CD14-positive monocyte (primary cell): ENCODE data around the gene SERPINF2. TPM values are rescaled to one million over a fixed set of nuclear protein-coding genes. Genes with fewer than 3 reads are reported as not detected.
"Not testable (repeated sequence)": the region's sequence is repeated elsewhere in the genome, so short reads cannot be mapped to it uniquely, and the experiment has no call there.

ENCODE experiments used
- DNase-seq, 3 donors: peaks; one replicate each; pipeline ENCODE4 v3.0.0-alpha.2; 2011 to 2022
- H2AFZ ChIP-seq: 2 replicates; pipeline ENCODE4 v1.6.0; 2012; ENCODE audit warnings: mild to moderate bottlenecking, low read depth, low read length, inconsistent platforms; ENCODE audit not compliant: insufficient read depth, poor library complexity, severe bottlenecking
- H3K27ac ChIP-seq, 2 donors: 1 replicate in 1 of 2; 2 replicates in 1 of 2; pipeline ENCODE4 v1.5.1; 2012 to 2013; ENCODE audit warnings: low read length in 2 of 2, control low read depth in 1 of 2, inconsistent platforms in 1 of 2, low read depth in 1 of 2, mild to moderate bottlenecking in 1 of 2
- H3K27me3 ChIP-seq, 2 donors: one replicate each; pipeline versions ENCODE4 v1.6.0 to v1.6.1; 2011 to 2013; ENCODE audit warnings: low read length in 2 of 2; ENCODE audit not compliant: control insufficient read depth in 2 of 2, insufficient read depth in 2 of 2
- H3K36me3 ChIP-seq, 2 donors: replicated peaks in 1 of 2; 1 replicate in 1 of 2; 2 replicates in 1 of 2; pipeline versions ENCODE4 v1.5.1 to v1.6.1; 2012 to 2013; ENCODE audit warnings: low read length in 2 of 2, control low read depth in 1 of 2, inconsistent platforms in 1 of 2, mild to moderate bottlenecking in 1 of 2; ENCODE audit not compliant: insufficient read depth in 2 of 2, control insufficient read depth in 1 of 2
- H3K4me1 ChIP-seq, 2 donors: 1 replicate in 1 of 2; 2 replicates in 1 of 2; pipeline versions ENCODE4 v1.5.1 to v1.6.1; 2012 to 2013; ENCODE audit warnings: low read length in 2 of 2, control low read depth in 1 of 2, inconsistent platforms in 1 of 2, mild to moderate bottlenecking in 1 of 2, moderate library complexity in 1 of 2; ENCODE audit not compliant: insufficient read depth in 2 of 2, control insufficient read depth in 1 of 2
- H3K4me2 ChIP-seq: replicated peaks from 2 replicates; pipeline ENCODE3; 2012; ENCODE audit warnings: low read length, moderate library complexity, mild to moderate bottlenecking; ENCODE audit not compliant: poor library complexity, severe bottlenecking; ENCODE audit errors: extremely low read depth
- H3K4me3 ChIP-seq, 3 experiments: fragments of 200-600 bp in 1 of 3; sonication (generic) in 1 of 3; replicated peaks in 1 of 3; 1 replicate in 2 of 3; 2 replicates in 1 of 3; pipeline ENCODE4 v1.5.1; 2011 to 2013; ENCODE audit warnings: low read length in 3 of 3, mild to moderate bottlenecking in 3 of 3, control low read depth in 2 of 3, low read depth in 2 of 3, inconsistent platforms in 1 of 3, moderate library complexity in 1 of 3
- H3K79me2 ChIP-seq: 2 replicates; pipeline ENCODE4 v1.6.0; 2012; ENCODE audit warnings: mild to moderate bottlenecking, control low read depth, inconsistent platforms, low read length, moderate library complexity; ENCODE audit not compliant: insufficient read depth
- H3K9ac ChIP-seq: 2 replicates; pipeline ENCODE4 v1.6.0; 2017; ENCODE audit warnings: low read length, mild to moderate bottlenecking; ENCODE audit not compliant: insufficient read depth, poor library complexity, severe bottlenecking
- H3K9me3 ChIP-seq, 2 donors: replicated peaks in 1 of 2; 1 replicate in 1 of 2; 2 replicates in 1 of 2; pipeline versions ENCODE4 v1.5.1 to v1.6.1; 2012 to 2013; ENCODE audit warnings: low read length in 2 of 2, control low read depth in 1 of 2; ENCODE audit not compliant: control insufficient read depth in 1 of 2, insufficient read depth in 1 of 2
- H4K20me1 ChIP-seq: 2 replicates; pipeline ENCODE4 v1.6.0; 2012; ENCODE audit warnings: mild to moderate bottlenecking, low read length, control low read depth, moderate library complexity; ENCODE audit not compliant: insufficient read depth
- H3K27ac Mint-ChIP-seq, 7 donors: one replicate each; pipeline ENCODE4 v1.8.0; 2020; ENCODE audit warnings: mild to moderate bottlenecking in 7 of 7, mixed read lengths in 7 of 7, moderate library complexity in 6 of 7, inconsistent platforms in 2 of 7
- H3K27me3 Mint-ChIP-seq, 3 donors: one replicate each; pipeline ENCODE4 v1.8.0; 2021 to 2022; ENCODE audit warnings: low read depth in 3 of 3, mild to moderate bottlenecking in 3 of 3, mixed read lengths in 3 of 3, moderate library complexity in 3 of 3, inconsistent platforms in 1 of 3
- H3K36me3 Mint-ChIP-seq, 2 donors: one replicate each; pipeline ENCODE4 v1.8.0; 2020; ENCODE audit warnings: mixed read lengths in 2 of 2, inconsistent platforms in 1 of 2, mild to moderate bottlenecking in 1 of 2
- H3K4me1 Mint-ChIP-seq: one replicate; pipeline ENCODE4 v1.8.0; 2020; ENCODE audit warnings: mild to moderate bottlenecking, mixed read lengths
- H3K4me3 Mint-ChIP-seq, 2 donors: one replicate each; pipeline ENCODE4 v1.8.0; 2020; ENCODE audit warnings: mild to moderate bottlenecking in 2 of 2, mixed read lengths in 2 of 2, moderate library complexity in 1 of 2
- H3K9me3 Mint-ChIP-seq, 7 donors: one replicate each; pipeline ENCODE4 v1.8.0; 2020 to 2022; ENCODE audit warnings: mixed read lengths in 7 of 7, mild to moderate bottlenecking in 6 of 7, moderate library complexity in 6 of 7, inconsistent platforms in 2 of 7
- WGBS: methylation state at CpG from one replicate; pipeline ENCODE4 v1.1.5; 2013; ENCODE audit warnings: missing lambda C conversion rate; ENCODE audit not compliant: insufficient coverage; 5-methylcytosine and 5-hydroxymethylcytosine counted together
- intact Hi-C, 2 donors: fragments of 100-400 bp; cut with micrococcal nuclease; formaldehyde crosslinking; loops; one replicate each; pipeline versions ENCODE4 v1.15.0 to v1.15.1; 2023
- polyA plus RNA-seq, 3 donors: library from polyadenylated mRNA; depleted of rRNA in 1 of 3; unstranded in 2 of 3; stranded (reverse) in 1 of 3; fragments of 300-500 nt in 2 of 3; fragments of >200 nt in 1 of 3; fragmentation: Illumina TruSeq in 2 of 3; gene quantifications; 1 replicate in 2 of 3; 2 replicates in 1 of 3; pipeline ENCODE4 v1.2.3, GENCODE V29; 2012 to 2021
- TF ChIP-seq, protein P1 (sequence below): fragments of 200-600 bp; IDR thresholded peaks from one replicate; pipeline ENCODE4 v1.8.0; 2022; ENCODE audit warnings: antibody characterized with exemption, mild to moderate bottlenecking

SERPINF2 gene
- polyA plus RNA-seq, 3 donors: 0.75 to 1.5 (median 0.79) TPM

DNA sequence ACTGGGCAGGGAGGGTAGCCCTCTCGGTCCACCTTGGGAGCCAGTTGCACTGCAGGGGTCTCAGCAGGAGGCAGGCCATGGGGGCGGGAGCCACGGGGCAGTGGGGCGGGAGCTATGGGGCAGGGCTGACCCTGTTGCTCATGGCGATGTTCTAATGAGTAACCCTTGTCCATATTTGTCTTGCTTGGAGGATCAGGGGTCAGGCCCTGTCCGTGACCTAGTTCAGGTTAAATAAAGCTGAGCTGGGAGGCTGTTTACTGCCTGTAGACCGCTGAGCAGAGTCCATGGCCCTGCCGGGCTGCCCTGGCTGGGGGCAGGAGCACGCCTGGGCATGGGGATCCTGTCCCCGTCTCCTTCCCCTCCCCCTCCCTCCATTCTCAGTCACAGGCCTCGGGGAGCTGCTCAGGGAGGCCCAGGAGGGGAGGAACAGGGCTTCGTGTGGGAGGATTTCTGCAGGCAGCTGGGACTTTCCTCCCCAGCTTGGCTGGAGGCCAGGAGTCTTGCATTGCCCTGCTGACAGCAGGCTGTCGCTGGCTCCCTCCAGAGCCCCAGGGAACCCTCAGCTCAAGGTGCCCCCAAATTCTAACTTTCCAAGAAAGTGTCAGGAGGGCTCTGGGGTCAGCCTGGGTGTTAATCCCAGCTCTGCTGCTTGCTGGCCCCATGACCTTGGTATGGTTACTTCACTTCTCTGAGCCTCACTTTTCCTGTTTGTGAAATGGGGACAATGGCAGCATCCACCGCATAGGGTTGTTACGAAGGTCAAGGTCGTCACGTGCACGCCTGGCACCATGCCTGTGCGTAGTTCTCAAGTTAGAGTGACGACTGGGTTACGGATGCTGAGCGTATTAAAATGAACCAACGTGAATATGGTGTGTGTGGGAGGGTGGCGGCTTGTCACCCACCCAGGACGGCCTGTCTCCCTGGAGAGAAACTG is 6.1 kb upstream of the SERPINF2 start:
- no peak overlapping the region for H3K4me2 ChIP-seq
- H3K27me3 ChIP-seq: no peaks in the 10 kb centered on the region
- Mint-ChIP-seq H3K36me3 (peaks cover 48 to 59% of the 10 kb centered on the region in 2 donors), H3K27ac (peak overlapping the region in 5 of 7 donors; percentile 3 to 70 (median 58)), H3K9me3 (peaks cover 0 to 3% (median 0%) of the 10 kb centered on the region in 7 donors), H3K27me3 (peaks cover 0 to 4% (median 1%) of the 10 kb centered on the region in 3 donors), H3K4me1 (peaks cover 9% of the 10 kb centered on the region), H3K4me3 (no peak overlapping the region)
- TF ChIP-seq, protein P1, sequence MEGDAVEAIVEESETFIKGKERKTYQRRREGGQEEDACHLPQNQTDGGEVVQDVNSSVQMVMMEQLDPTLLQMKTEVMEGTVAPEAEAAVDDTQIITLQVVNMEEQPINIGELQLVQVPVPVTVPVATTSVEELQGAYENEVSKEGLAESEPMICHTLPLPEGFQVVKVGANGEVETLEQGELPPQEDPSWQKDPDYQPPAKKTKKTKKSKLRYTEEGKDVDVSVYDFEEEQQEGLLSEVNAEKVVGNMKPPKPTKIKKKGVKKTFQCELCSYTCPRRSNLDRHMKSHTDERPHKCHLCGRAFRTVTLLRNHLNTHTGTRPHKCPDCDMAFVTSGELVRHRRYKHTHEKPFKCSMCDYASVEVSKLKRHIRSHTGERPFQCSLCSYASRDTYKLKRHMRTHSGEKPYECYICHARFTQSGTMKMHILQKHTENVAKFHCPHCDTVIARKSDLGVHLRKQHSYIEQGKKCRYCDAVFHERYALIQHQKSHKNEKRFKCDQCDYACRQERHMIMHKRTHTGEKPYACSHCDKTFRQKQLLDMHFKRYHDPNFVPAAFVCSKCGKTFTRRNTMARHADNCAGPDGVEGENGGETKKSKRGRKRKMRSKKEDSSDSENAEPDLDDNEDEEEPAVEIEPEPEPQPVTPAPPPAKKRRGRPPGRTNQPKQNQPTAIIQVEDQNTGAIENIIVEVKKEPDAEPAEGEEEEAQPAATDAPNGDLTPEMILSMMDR: no peak
- H3K9me3 ChIP-seq: no peaks in the 10 kb centered on the region
- peaks cover 54 to 60% of the 10 kb centered on the region in 2 donors for H3K36me3 ChIP-seq
- peaks cover 38% of the 10 kb centered on the region for H4K20me1 ChIP-seq
- H2AFZ ChIP-seq: no peak overlapping the region
- H3K79me2 ChIP-seq: no peaks in the 10 kb centered on the region
- peak overlapping the region in 1 of 2 donors; percentile 53 for H3K27ac ChIP-seq
- intact Hi-C loops: no loop called here
- H3K9ac ChIP-seq: peak overlapping the region; percentile 15
- WGBS: 85% methylated on average over 18 of the region's 25 CpGs
- peak in 1 of 3 donors; percentile 27 for DNase-seq
- no peak overlapping the region for H3K4me3 ChIP-seq
- peaks cover 0 to 22% of the 10 kb centered on the region in 2 donors for H3K4me1 ChIP-seq

DNA sequence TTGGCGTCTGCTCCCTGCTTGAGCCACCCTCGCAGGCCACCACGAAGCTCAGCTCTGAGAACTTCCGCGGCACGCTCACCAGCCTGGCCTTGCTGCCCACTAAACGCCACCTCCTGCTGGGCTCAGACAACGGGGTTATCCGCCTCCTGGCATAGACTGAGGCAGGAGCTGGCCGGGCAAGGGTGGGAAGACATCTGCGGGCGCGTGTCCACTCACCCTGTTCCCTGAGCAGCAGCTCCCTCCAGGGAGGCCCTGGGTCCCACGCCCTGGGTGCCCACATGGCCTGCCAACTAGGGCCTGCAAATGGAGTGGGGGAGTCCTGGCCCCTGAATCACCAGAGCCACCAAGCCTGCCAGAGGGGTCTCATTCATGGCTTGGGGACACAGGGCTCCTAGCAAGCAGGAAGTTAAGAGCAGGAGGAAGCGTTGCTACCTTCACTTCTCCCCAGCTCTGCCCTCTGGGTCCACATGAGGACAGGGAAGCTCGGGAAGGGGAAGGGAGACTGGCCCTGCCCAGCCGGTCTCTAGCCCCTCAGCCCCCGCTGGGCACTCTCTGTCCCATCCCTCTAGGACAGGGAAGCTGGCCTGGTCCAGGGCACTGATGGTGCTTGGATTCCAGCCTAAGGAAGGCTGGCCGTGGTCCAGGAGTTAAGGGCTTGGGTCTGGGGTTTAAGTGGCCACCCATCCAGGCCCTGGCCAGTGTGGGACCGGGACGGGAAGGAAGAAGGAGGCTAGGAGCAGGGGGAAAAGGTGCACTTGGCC is 5.0 kb upstream of the SERPINF2 start:
- peaks cover 46 to 56% of the 10 kb centered on the region in 2 donors for H3K36me3 ChIP-seq
- Mint-ChIP-seq H3K4me3 (no peak overlapping the region), H3K27me3 (peaks cover 0 to 4% (median 1%) of the 10 kb centered on the region in 3 donors), H3K4me1 (peaks cover 9% of the 10 kb centered on the region), H3K27ac (peak overlapping the region in 5 of 7 donors; percentile 26 to 83 (median 41)), H3K36me3 (peaks cover 44 to 51% of the 10 kb centered on the region in 2 donors), H3K9me3 (peaks cover 0 to 3% (median 0%) of the 10 kb centered on the region in 7 donors)
- WGBS: 91% methylated on average over 18 of the region's 21 CpGs
- intact Hi-C loops: no loop called here
- TF ChIP-seq, protein P1: no peak
- no peaks in the 10 kb centered on the region for H3K9me3 ChIP-seq
- H3K4me1 ChIP-seq: peaks cover 0 to 22% of the 10 kb centered on the region in 2 donors
- no peak overlapping the region for H3K9ac ChIP-seq
- peaks cover 33% of the 10 kb centered on the region for H4K20me1 ChIP-seq
- H3K27me3 ChIP-seq: no peaks in the 10 kb centered on the region
- H3K4me2 ChIP-seq: no peak overlapping the region
- H2AFZ ChIP-seq: no peak overlapping the region
- H3K4me3 ChIP-seq: no peak overlapping the region
- H3K79me2 ChIP-seq: no peaks in the 10 kb centered on the region
- DNase-seq: no peak
- peak overlapping the region; percentile 20 to 53 for H3K27ac ChIP-seq

DNA sequence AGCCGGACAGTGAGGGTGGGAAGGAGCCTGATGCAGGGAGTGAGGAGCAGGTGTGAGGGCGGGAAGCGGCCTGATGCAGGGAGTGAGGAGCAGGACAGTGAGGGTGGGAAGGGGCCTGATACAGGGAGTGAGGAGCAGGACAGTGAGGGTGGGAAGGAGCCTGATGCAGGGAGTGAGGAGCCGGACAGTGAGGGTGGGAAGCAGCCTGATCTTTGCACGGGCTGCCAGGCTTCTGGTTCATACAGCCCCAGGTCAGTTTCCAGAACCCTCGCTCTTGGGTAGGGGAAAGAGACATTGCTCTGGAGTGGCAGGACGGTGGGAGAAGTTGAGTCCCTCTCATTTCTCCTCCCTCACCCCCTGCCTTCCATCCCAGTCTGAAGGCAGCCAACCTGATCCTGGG is 772 bp upstream of the SERPINF2 start:
- Mint-ChIP-seq H3K27ac (peak overlapping the region in 1 of 7 donors; percentile 9), H3K36me3 (peaks cover 14% of the 10 kb centered on the region in 2 donors)
- H3K9ac ChIP-seq, H3K27me3 ChIP-seq, H3K9me3 Mint-ChIP-seq, H2AFZ ChIP-seq, DNase-seq, H3K4me3 Mint-ChIP-seq, H3K4me1 Mint-ChIP-seq, intact Hi-C loops, H3K4me2 ChIP-seq, H3K4me3 ChIP-seq, H3K27ac ChIP-seq, H3K79me2 ChIP-seq, H3K27me3 Mint-ChIP-seq, H3K9me3 ChIP-seq: not testable (repeated sequence)
- Histone ChIP-seq H3K4me1 (peaks cover 0 to 13% of the 10 kb centered on the region in 2 donors), H3K36me3 (peaks cover 14% of the 10 kb centered on the region in 2 donors), H4K20me1 (peaks cover 14% of the 10 kb centered on the region)
- 100% methylated on average over 1 of the region's 7 CpGs for WGBS
